AG09319 (cell line): ENCODE measurements around the gene TLR4.
A peak's percentile ranks its signal among the peaks of the same experiment; 100 is the strongest.

Experiments used
- DNase-seq: peaks from one replicate; pipeline ENCODE4 v3.0.0-alpha.2; 2010; ENCODE audit warnings: low read depth; ENCODE audit errors: extremely low read depth
- TF ChIP-seq, protein P1 (sequence below): IDR thresholded peaks from 2 replicates; pipeline ENCODE4 v1.5.1; 2011; ENCODE audit warnings: low read depth, mild to moderate bottlenecking, inconsistent platforms, low read length, moderate library complexity

The TLR4 gene

DNA sequence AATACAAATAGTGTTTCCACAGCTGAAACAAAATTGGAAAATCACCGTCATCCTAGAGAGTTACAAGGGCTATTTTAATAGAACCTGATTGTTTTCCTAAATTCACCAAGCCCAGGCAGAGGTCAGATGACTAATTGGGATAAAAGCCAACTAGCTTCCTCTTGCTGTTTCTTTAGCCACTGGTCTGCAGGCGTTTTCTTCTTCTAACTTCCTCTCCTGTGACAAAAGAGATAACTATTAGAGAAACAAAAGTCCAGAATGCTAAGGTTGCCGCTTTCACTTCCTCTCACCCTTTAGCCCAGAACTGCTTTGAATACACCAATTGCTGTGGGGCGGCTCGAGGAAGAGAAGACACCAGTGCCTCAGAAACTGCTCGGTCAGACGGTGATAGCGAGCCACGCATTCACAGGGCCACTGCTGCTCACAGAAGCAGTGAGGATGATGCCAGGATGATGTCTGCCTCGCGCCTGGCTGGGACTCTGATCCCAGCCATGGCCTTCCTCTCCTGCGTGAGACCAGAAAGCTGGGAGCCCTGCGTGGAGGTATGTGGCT is at the start of gene TLR4:
TSS of gene TLR4 (plus strand) at position 380 of the 552 bp plus-strand sequence. CDS start at position 450, 70 bp downstream.
- TF ChIP-seq, protein P1, sequence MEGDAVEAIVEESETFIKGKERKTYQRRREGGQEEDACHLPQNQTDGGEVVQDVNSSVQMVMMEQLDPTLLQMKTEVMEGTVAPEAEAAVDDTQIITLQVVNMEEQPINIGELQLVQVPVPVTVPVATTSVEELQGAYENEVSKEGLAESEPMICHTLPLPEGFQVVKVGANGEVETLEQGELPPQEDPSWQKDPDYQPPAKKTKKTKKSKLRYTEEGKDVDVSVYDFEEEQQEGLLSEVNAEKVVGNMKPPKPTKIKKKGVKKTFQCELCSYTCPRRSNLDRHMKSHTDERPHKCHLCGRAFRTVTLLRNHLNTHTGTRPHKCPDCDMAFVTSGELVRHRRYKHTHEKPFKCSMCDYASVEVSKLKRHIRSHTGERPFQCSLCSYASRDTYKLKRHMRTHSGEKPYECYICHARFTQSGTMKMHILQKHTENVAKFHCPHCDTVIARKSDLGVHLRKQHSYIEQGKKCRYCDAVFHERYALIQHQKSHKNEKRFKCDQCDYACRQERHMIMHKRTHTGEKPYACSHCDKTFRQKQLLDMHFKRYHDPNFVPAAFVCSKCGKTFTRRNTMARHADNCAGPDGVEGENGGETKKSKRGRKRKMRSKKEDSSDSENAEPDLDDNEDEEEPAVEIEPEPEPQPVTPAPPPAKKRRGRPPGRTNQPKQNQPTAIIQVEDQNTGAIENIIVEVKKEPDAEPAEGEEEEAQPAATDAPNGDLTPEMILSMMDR = no peak
- peak; percentile 25 for DNase-seq

DNA sequence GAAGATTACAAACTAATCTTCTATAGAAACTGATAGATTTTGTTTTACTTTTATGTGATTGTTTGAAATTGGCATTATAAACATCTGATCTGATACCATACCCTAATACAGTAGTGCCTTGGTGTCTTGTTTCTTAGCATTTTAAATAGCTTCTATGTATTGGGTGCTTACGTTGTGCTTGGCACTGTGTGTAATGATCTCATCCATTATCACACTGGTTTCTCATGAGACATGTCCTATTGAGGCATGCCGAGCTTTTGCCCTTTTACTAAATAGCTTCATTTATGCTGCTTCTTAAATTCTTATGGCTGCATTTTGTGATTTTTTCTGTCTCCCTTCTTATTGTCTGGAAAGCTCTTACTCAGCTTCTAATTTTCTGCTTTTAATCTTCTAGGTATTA is 48.2 kb upstream of the TLR4 start:
- TF ChIP-seq, protein P1 = no peak
- DNase-seq = no peak

DNA sequence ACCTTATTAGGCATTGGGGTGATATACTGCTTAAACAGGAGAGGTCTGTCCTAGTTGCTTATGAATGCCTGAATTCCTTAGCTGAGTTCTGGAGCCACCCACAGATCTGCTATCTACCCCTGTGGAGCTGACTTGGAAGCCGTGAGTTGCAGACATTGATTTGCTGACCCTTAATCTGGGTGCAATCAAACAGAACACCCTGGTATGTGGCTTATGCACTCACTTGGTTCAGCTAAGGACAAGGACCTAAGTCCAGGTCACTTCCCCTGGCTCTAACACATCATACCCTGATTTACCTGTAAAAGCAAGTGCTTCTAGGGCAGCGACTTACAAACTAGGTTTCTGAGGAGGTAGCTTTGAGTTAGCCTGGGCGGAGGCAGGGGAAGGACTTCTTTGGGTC is 41.6 kb upstream of the TLR4 start:
- TF ChIP-seq, protein P1 = no peak
- no peak for DNase-seq

DNA sequence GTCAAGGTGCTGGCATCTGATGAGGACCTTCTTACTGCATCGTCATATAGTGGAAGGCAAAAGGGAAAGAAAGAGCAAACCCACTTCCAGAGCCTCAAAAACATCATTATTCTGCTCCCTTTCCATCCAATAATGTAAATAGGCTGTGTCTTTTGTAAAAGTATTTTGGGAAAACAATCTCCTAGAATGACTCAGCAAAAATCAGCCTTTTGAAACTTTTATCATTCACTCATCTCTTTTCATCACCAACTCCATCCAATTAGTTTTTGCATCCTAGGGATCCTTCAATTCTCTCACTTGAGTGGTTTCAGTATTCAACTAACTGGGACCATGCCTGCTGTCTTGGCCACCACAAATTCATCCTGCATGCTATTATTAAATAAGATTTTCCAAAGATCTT is 39.8 kb upstream of the TLR4 start:
- DNase-seq = no peak
- TF ChIP-seq, protein P1 = no peak

DNA sequence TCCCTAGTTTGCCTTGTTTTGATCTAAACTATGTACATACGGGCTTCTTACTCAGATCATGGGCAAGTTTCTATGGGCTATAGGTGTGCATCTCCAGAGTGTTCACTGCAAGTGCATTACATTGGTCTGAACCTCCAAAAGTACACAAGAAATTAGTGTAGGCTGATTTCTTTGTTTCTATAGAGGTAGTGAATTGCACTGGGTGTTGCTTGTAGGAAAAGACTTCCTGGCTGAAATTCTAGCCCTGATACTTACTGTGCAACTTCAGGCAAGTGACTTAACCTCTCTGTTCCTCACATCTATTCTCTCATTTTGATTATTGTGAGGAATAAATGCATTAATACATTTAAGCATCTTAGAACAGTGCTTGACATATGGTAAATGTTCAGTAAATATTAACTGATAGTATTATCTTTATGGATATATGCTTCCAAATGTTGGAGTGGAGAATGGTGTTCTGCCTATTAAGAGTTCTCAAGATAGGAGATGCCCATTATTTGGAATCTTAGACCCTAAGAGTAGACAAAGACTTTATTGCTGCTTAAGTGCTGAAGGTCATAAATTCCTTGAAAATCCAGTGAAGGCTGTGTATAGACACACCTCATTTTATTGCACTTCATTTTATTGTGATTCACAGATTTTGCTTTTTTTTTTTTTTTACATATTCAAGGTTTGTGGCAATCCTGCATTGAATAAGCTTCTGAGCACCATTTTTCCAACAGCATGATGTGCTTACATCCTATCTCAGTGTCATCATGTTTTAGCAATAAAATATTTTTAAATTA is 38.4 kb upstream of the TLR4 start:
- TF ChIP-seq, protein P1 = no peak
- DNase-seq = no peak

DNA sequence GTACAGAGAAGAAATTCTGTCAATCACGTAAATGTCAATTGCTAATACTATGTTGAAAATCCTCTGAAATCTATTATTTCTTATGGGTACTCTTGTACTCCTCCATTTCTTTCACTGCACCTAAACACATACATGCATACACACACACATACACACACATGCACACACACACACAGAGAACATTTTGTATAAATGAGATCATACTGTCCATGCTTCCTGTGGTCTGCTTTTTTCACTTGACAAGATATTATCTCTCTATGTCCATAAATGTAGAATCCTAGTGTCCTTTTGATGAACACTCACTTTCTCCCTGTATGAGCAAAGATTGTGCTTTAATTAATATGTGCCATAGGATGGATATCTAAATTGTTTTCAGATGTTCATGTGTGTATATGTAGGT is 32.7 kb upstream of the TLR4 start:
- TF ChIP-seq, protein P1 = no peak
- no peak for DNase-seq

DNA sequence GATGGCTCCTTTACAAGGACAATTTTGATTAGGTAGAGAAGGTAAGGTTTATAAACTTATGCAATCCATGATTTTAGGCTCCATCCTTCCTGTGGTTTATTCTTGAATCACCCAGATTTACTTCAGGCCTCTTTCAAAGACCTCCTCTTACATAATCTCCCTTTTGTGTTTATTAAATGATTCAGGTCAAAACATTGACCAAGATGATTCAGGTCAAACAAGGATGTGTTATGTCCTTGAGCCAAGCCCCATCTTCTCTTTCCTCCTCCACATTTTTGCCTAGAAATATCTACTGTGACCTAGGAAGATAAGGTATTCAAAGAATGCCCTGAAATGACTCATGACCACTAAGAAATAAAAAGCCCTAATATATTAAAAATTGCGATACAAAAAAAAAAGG is 31.8 kb upstream of the TLR4 start:
- no peak for DNase-seq
- TF ChIP-seq, protein P1 = no peak
